Activated CD8-positive, alpha-beta T cell treated with anti-CD3 and anti-CD28 coated beads, Interleukin-2, amount 10 ng/mL, durations not matched to agents 7 days and 5 days (primary cell): Measurements from ENCODE around the gene SLC2A8. TPM values are rescaled to one million over a fixed set of nuclear protein-coding genes. Genes with fewer than 3 reads are reported as not detected.

ENCODE experiments used
- ATAC-seq: fragments of 150-1000 bp; cut with Tn5 transposase; one replicate; pipeline ENCODE4 v1.10.0; 2021; ENCODE audit warnings: moderate library complexity
- CTCF ChIA-PET: fragments of 350-600 bp; sonication (Branson Sonifier 250); formaldehyde crosslinking; loops from one replicate; lab custom pipeline; 2021; ENCODE audit warnings: antibody characterized with exemption; lab: Charles Lee
- POLR2A ChIA-PET: fragments of 350-600 bp; sonication (Branson Sonifier 250); formaldehyde crosslinking; loops from one replicate; lab custom pipeline; 2021; ENCODE audit warnings: antibody characterized with exemption; lab: Charles Lee
- DNase-seq: peaks from one replicate; pipeline ENCODE4 v3.0.0-alpha.2; 2020
- H3K27ac Mint-ChIP-seq: one replicate; pipeline ENCODE4 v1.8.0; 2021; ENCODE audit warnings: mild to moderate bottlenecking, mixed read lengths
- H3K27me3 Mint-ChIP-seq: one replicate; pipeline ENCODE4 v1.8.0; 2021; ENCODE audit warnings: low read depth, mixed read lengths
- H3K36me3 Mint-ChIP-seq: one replicate; pipeline ENCODE4 v1.8.0; 2021; ENCODE audit warnings: low read depth, mixed read lengths
- H3K4me1 Mint-ChIP-seq: one replicate; pipeline ENCODE4 v1.8.0; 2021; ENCODE audit warnings: low read depth, mixed read lengths
- H3K4me3 Mint-ChIP-seq: one replicate; pipeline ENCODE4 v1.8.0; 2021; ENCODE audit warnings: mild to moderate bottlenecking, mixed read lengths
- H3K9me3 Mint-ChIP-seq: one replicate; pipeline ENCODE4 v1.8.0; 2022; ENCODE audit warnings: mixed read lengths; ENCODE audit not compliant: insufficient read depth
- total RNA-seq, 2 experiments: library from RNA; stranded (reverse); gene quantifications; one replicate each; pipeline ENCODE4 v1.2.3, GENCODE V29; 2021

Gene SLC2A8
- total RNA-seq, 2 experiments from 2014 or later = 5.6 to 7.2 TPM

DNA sequence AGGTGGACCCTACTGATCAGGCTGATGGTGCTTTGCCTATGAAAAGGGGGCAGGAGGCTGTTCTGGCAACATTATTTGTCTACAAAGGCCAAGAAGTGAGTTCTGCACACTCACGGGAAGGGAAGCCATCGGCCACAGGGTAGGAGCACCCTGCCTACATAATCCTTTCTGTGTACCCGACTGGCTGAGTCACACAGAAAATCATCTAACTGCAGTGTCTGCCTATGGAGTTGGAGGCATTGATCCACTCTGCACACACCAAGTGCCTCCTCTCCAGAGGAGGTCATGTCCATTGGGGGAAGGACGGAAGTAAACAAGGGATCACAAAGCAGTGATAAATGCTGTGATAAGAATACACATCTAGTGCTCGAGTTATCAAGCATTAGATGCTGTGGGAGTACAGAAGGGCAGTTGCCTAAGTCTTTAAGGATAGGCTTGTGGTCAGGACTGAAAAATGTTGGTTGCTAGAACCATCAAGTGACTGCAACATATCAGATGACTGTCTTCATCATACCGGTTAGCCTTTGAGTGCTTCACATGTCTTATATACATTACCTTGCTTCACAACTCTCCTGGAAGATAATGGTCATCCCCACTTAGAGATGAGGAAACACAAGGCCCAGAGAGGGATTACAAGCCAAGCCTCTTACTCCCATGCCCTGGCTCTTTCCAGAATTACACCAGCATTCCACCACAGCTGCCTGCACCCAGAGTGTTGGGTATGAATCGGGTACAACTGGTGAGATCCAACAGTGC lies 1.3 kb upstream of the SLC2A8 start:
- POLR2A ChIA-PET = interaction anchor here (1.4 kb wide), 1 partner anchor 56 kb away, joined by 6 read pairs; the partner anchor contains the start of genes LRSAM1 and RPL12
- CTCF ChIA-PET = interaction anchor here (1.3 to 3.4 kb wide), 4 partner anchors 8 to 183 kb away, joined by 3 to 15 read pairs (median 8); no protein-coding TSS in a partner anchor
- H3K36me3 Mint-ChIP-seq = no peaks in the 10 kb centered on the region
- DNase-seq (no peak), ATAC-seq (no peak)
- peaks cover 18% of the 10 kb centered on the region for H3K4me1 Mint-ChIP-seq
- peaks cover 57% of the 10 kb centered on the region for H3K27me3 Mint-ChIP-seq
- H3K4me3 Mint-ChIP-seq = peak overlapping the region; percentile 61
- no peaks in the 10 kb centered on the region for H3K9me3 Mint-ChIP-seq
- H3K27ac Mint-ChIP-seq = no peak overlapping the region

DNA sequence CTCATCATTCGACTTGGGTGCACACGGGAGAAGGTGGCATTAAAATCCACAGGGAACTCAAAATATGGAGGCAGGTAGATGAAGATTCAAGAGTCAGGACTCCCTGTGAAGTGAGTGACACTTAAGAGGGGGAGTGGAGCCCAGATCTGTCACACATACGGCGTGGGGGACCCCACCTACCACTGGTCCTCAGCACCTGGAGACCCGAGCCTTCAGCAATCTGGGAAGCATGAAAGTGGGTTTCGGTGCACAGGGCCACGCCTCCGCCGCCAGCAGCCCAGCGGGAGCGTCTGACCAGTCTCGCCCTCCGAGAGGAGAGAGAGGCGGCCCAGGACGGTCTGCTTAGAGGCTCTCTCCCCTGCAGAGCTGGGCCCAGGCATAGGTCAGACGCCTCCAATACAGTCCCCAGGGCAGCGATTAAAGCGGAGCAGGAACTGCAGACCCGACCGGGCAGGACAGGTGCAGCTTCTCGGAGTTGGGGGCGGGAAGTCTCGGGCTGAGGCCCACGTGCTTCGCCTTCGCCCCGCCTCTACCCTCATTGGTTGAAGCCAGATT lies 639 bp upstream of the SLC2A8 start:
- CTCF ChIA-PET = interaction anchor here (0.6 to 3.4 kb wide), 22 partner anchors 8 to 677 kb away, joined by 3 to 15 read pairs (median 4); partner anchors contain the start of gene ZNF79

DNA sequence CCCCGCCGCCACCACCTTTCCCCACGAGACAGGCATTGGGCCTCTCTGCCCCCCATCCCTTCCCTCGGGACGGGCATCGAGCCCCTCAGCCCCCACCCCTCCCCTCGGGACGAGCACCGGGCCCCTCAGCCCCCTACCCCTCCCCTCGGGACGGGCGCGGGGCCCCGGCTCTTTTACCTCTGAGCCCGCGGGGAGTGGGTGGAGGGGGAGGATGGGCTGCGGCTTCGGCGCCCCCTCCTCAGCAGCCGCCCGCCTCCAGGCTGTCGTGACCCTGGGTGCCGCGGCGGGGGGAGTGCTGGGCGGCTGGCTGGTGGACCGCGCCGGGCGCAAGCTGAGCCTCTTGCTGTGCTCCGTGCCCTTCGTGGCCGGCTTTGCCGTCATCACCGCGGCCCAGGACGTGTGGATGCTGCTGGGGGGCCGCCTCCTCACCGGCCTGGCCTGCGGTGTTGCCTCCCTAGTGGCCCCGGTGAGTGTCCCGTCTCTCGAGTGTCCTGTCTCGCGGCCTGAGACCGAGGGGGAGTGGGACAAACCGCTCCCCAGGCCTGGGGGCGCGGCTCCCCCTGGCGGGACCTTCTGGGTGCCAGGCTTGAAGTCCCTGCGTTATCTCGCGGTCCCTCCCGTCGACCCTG lies 791 bp downstream of the SLC2A8 start:
- DNase-seq (peak; percentile 46), ATAC-seq (no peak)
- no peaks in the 10 kb centered on the region for H3K9me3 Mint-ChIP-seq
- CTCF ChIA-PET = interaction anchor here (0.8 to 3.4 kb wide), 10 partner anchors 10 to 183 kb away, joined by 3 to 15 read pairs (median 4); no protein-coding TSS in a partner anchor
- H3K4me1 Mint-ChIP-seq = peaks cover 18% of the 10 kb centered on the region
- POLR2A ChIA-PET = interaction anchor here (0.9 to 1.2 kb wide), 2 partner anchors 10 to 53 kb away, joined by 3 to 5 read pairs; partner anchors contain the start of genes LRSAM1 and RPL12
- H3K27me3 Mint-ChIP-seq = peaks cover 43% of the 10 kb centered on the region
- H3K36me3 Mint-ChIP-seq = no peaks in the 10 kb centered on the region
- H3K27ac Mint-ChIP-seq = peak overlapping the region; percentile 53
- H3K4me3 Mint-ChIP-seq = peak overlapping the region; percentile 69

More for the DNA sequence above, 639 bp upstream of the SLC2A8 start:
- POLR2A ChIA-PET = interaction anchor here (1.2 to 1.4 kb wide), 2 partner anchors 8 to 55 kb away, joined by 5 to 6 read pairs; partner anchors contain the start of genes LRSAM1 and RPL12
- H3K4me3 Mint-ChIP-seq = peak overlapping the region; percentile 61
- no peak for ATAC-seq
- no peak overlapping the region for H3K27ac Mint-ChIP-seq
- no peaks in the 10 kb centered on the region for H3K36me3 Mint-ChIP-seq
- no peaks in the 10 kb centered on the region for H3K9me3 Mint-ChIP-seq
- peaks cover 57% of the 10 kb centered on the region for H3K27me3 Mint-ChIP-seq
- H3K4me1 Mint-ChIP-seq = peaks cover 18% of the 10 kb centered on the region
- DNase-seq = no peak

DNA sequence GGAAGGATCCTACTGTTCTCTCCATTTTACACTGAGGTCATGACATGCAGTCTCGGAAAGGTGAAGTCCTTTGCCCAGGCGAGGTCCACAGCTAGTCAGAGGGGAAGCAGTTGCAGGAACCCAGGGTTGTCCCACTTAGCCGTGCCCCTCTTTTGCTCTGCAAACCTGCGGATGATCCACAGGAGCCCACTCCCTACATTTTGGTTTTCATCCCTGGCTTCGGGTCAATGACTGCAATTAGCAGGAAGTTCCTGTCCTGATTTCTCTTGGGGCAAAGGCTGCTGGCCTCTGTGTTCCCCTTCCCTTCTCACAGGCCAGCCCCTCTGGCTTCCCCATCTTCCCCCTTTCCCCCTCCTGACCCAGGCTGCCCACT lies 1.3 kb downstream of the SLC2A8 start:
- Mint-ChIP-seq H3K4me3 (peak overlapping the region; percentile 69), H3K36me3 (no peaks in the 10 kb centered on the region), H3K27ac (peak overlapping the region; percentile 53), H3K27me3 (peaks cover 38% of the 10 kb centered on the region), H3K9me3 (no peaks in the 10 kb centered on the region), H3K4me1 (peaks cover 18% of the 10 kb centered on the region)
- DNase-seq (no peak), ATAC-seq (no peak)
- CTCF ChIA-PET = interaction anchor here (1.0 to 3.4 kb wide), 2 partner anchors 10 to 125 kb away, joined by 3 to 15 read pairs; no protein-coding TSS in a partner anchor
- POLR2A ChIA-PET = interaction anchor here (0.9 kb wide), 1 partner anchor 53 kb away, joined by 3 read pairs; the partner anchor contains the start of genes LRSAM1 and RPL12

DNA sequence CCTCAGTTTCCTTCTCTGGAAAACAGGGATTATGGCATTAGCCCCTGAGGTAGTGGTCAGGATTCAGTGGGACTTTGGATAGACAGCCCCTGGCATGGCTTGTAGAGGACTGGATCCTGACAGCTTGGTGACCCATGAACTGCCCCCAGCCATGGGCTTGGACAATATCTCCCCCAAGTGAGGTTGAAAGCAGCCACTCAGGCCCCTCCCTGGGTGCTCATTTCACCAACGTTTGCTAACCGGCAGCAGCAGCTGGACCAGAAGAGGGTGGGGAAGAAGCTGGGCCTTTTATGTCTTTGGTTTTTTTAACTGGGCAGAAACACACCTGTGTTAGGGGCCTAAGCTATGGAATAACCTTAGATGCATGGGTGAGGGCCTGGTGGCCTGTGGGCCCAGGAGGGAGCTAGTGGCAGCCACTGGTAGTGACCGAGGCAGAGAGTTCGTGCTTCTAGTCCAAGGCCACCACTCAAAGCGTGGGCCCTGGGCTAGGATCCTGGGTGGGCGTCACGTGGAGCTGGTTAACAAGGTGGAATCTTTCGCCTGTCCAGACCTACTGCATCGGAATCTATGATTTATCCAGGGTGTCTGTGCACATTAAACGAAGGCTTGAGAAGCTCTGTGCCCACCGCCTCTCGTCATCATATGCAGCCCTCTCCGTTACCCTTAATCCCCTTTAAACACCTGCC lies 1.9 kb downstream of the SLC2A8 start:
- ChIA-PET POLR2A (interaction anchor here (0.6 to 0.9 kb wide), 4 partner anchors 11 to 53 kb away, joined by 3 to 4 read pairs (median 4); partner anchors contain the start of genes LRSAM1 and RPL12), CTCF (interaction anchor here (0.8 to 3.4 kb wide), 4 partner anchors 11 to 185 kb away, joined by 3 to 15 read pairs (median 4); no protein-coding TSS in a partner anchor)
- peak overlapping the region; percentile 69 for H3K4me3 Mint-ChIP-seq
- H3K9me3 Mint-ChIP-seq = no peaks in the 10 kb centered on the region
- no peak for DNase-seq
- ATAC-seq = no peak
- peak overlapping the region; percentile 53 for H3K27ac Mint-ChIP-seq
- peaks cover 34% of the 10 kb centered on the region for H3K27me3 Mint-ChIP-seq
- peaks cover 18% of the 10 kb centered on the region for H3K4me1 Mint-ChIP-seq
- no peaks in the 10 kb centered on the region for H3K36me3 Mint-ChIP-seq

DNA sequence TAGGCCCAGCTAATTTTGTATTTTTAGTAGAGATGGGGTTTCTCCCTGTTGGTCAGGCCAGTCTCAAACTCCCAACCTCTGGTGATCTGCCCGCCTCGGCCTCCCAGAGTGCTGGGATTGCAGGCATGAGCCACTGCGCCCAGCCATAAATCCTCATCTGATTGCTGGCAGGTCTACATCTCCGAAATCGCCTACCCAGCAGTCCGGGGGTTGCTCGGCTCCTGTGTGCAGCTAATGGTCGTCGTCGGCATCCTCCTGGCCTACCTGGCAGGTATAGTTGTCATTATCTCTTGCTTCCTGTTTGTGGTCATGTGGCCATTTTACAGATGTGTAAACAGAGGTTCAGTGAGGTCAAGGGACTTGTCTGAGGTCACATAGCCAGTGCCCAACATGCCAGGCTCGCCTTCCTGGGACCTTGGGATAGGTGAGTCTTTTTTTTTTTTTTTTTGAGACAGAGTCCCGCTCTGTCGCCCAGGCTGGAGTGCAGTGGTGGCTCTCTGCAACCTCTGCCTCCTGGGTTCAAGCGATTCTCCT lies 2.8 kb downstream of the SLC2A8 start:
- ChIA-PET POLR2A (interaction anchor here (0.6 to 0.8 kb wide), 2 partner anchors 29 to 54 kb away, joined by 3 to 4 read pairs; no protein-coding TSS in a partner anchor), CTCF (interaction anchor here (1.5 kb wide), 1 partner anchor 186 kb away, joined by 5 read pairs; no protein-coding TSS in a partner anchor)
- peaks cover 29% of the 10 kb centered on the region for H3K27me3 Mint-ChIP-seq
- H3K27ac Mint-ChIP-seq = no peak overlapping the region
- H3K4me3 Mint-ChIP-seq = no peak overlapping the region
- no peaks in the 10 kb centered on the region for H3K9me3 Mint-ChIP-seq
- DNase-seq (no peak), ATAC-seq (no peak)
- no peaks in the 10 kb centered on the region for H3K36me3 Mint-ChIP-seq
- peaks cover 18% of the 10 kb centered on the region for H3K4me1 Mint-ChIP-seq

DNA sequence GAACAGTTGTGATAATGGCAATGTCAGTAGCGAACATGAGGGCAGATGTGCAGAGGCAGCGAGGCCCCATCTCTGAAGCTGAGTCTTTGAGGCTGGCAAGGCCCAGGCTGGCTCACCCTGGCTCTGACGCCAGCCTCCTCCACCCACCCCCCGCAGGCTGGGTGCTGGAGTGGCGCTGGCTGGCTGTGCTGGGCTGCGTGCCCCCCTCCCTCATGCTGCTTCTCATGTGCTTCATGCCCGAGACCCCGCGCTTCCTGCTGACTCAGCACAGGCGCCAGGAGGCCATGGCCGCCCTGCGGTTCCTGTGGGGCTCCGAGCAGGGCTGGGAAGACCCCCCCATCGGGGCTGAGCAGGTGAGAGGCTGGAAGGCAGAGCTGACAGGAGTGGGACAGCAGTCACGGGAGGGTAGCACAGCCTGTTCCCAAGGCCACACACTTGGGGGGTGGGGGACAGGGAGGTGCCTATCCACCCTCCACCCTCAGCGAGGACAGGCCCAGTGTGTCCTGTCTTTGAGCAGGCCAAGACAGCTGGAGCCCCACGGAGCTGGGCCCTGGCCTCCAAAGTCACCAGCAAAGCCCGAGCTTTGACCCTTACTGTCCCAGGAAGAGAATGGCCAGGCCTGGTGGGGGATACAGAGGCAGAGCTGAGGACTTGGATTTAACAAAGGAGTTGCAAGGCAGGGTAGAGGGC lies 5.6 kb downstream of the SLC2A8 start:
- ChIA-PET CTCF (interaction anchor here (0.7 kb wide), 1 partner anchor 21 kb away, joined by 3 read pairs; the partner anchor contains the start of gene ZNF79), POLR2A (interaction anchor here (1.0 kb wide), 1 partner anchor 49 kb away, joined by 5 read pairs; the partner anchor contains the start of genes LRSAM1 and RPL12)
- ATAC-seq (no peak), DNase-seq (no peak)
- H3K36me3 Mint-ChIP-seq = no peaks in the 10 kb centered on the region
- no peaks in the 10 kb centered on the region for H3K9me3 Mint-ChIP-seq
- peaks cover 13% of the 10 kb centered on the region for H3K27me3 Mint-ChIP-seq
- no peak overlapping the region for H3K27ac Mint-ChIP-seq
- no peak overlapping the region for H3K4me3 Mint-ChIP-seq
- peaks cover 6% of the 10 kb centered on the region for H3K4me1 Mint-ChIP-seq

DNA sequence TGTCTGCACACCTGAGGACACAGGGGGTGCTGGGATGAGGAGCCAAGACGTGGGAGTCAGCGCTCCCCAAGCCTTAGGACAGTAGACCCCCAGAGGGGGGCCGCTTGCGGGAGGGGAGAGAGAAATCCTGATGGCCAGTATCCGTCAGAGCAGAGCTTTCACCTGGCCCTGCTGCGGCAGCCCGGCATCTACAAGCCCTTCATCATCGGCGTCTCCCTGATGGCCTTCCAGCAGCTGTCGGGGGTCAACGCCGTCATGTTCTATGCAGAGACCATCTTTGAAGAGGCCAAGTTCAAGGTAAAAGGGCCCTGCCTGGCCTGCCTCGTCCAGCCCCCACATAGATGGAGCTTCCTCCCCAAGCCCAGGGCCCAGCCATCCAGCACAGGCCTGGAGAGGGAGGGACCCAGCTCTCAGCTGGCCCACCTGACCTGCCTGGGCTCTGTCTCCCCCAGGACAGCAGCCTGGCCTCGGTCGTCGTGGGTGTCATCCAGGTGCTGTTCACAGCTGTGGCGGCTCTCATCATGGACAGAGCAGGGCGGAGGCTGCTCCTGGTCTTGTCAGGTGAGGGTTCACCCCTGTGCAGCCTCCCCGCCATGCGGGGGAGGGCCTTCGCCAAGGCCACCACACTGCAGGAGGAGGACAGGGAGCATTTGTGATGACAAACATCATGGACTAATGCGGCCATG lies 6.7 kb downstream of the SLC2A8 start:
- ChIA-PET POLR2A (no interaction called here), CTCF (no interaction called here)
- Mint-ChIP-seq H3K9me3 (no peaks in the 10 kb centered on the region), H3K4me3 (no peak overlapping the region), H3K4me1 (no peaks in the 10 kb centered on the region), H3K27ac (no peak overlapping the region), H3K36me3 (no peaks in the 10 kb centered on the region), H3K27me3 (peaks cover 7% of the 10 kb centered on the region)
- no peak for DNase-seq
- ATAC-seq = no peak

DNA sequence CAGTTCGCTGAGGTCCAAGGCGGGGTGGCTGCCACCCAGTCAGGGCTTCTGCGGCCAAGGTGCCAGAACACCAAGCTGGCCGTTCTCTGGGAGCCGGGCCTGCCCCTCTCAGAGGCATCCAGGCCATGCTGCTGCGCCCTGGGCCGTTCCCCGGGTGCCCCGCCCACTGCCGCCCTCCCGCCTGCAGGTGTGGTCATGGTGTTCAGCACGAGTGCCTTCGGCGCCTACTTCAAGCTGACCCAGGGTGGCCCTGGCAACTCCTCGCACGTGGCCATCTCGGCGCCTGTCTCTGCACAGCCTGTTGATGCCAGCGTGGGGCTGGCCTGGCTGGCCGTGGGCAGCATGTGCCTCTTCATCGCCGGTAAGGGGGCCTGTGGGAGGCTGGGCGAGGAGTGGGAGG lies 7.7 kb downstream of the SLC2A8 start:
- ATAC-seq (no peak), DNase-seq (no peak)
- no peaks in the 10 kb centered on the region for H3K4me1 Mint-ChIP-seq
- no peak overlapping the region for H3K4me3 Mint-ChIP-seq
- peaks cover 2% of the 10 kb centered on the region for H3K27me3 Mint-ChIP-seq
- ChIA-PET CTCF (no interaction called here), POLR2A (no interaction called here)
- H3K9me3 Mint-ChIP-seq = no peaks in the 10 kb centered on the region
- H3K36me3 Mint-ChIP-seq = no peaks in the 10 kb centered on the region
- H3K27ac Mint-ChIP-seq = no peak overlapping the region
